ENCODE results near the gene SMDT1.

DNA sequence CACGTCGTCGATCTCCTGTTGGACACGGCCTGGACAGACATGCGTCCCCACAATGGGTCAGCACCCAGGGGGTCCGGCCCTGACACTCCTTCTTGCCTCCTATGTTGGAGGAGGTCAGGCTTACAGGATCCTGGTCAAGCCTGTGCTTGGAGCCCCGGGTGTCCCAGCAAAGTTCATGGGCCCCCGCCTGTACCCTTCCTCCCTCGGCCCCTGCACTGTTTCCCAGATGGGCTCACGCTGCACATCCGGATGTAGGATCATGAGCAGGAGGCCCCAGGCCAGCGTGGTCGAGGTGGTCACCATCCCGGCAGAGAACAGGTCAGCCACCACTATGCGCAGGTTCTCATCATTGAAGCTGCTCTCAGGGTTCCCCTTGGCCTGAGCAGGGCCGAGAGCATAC lies 48.1 kb downstream of the SMDT1 start:
- TF ChIP-seq GATA3 (IDR thresholded peaks at IDR 0.05; ENCODE audit: low read depth, low read length): no peak
- no peak for TF ChIP-seq GATA2 (IDR thresholded peaks at IDR 0.05; ENCODE audit: low read depth, low read length)

Data from SH-SY5Y (cell line).